ENCODE measurements around the gene ADAMTS17.

The ADAMTS17 gene

DNA sequence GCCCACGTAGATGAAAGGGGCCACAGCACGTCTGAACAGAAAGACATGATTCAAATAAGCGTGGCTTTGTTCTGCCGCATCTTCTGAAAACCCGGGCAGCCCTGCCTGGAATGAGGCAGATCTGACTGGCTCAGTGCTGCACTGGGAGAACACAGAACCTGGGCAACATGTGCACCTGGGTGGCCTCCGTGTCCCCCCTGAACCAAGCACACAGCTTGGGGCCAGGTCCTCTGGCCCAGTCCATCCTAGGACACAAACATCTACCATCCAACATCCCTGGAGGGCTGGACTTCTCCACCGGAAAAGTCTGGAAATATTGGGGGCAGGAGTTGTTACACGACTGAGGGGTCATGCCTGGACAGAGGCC, 119.4 kb downstream of the ADAMTS17 start:
- no peaks in the 10 kb centered on the region for H3K9me3 ChIP-seq (replicated peaks; ENCODE audit: low read length)
- no peaks in the 10 kb centered on the region for H3K36me3 ChIP-seq (ENCODE audit: insufficient read depth, low read length)
- H3K9ac ChIP-seq (ENCODE audit: low read depth, low read length), result no peak overlapping the region

DNA sequence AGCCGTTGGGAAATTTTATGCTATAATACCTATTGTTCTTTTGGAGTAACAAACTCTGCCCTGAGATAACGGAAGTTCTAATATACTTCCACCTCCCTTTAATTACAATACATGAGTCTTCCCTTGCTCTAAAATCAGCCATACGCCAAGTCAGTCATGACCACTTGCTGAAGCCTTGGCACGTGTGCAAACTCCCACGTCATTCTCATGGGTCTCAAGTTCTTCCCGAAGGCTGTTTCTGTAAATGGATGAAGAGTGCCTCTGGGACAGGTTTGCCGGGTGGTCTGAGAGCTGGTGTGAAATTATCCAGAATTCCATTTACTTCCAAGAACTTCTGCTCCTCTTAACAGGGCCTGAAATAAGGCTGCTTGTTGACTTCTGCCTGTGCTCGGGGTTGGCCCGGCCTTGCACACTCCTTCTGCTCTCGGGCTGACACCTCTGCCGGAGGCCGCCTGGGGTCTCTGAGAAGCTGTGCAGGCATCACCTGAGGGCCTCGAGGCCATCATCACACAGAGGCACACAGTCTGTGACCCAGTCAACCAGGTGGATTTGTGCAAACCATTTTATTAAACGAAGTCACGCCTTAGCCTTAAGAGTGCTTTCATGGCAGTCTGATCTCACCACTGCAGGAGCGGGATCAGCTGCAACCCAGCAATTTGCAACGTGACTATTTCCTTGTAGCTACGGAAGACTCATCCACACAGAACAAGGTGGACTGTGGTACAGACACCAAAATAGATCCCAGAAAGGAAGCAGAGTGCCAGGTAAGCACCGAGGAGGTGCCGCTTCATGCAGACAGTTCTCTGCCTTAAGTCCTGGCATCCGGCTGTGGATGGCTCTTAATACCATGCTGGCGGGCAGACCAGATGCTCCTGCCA, 120.1 kb downstream of the ADAMTS17 start:
- Histone ChIP-seq H3K27me3 (ENCODE audit: control insufficient read depth, insufficient read depth, low read length) (no peaks in the 10 kb centered on the region), H3K4me2 (ENCODE audit: low read length) (no peak overlapping the region), H3K9me3 (replicated peaks; ENCODE audit: low read length) (no peaks in the 10 kb centered on the region), H3K36me3 (ENCODE audit: insufficient read depth, low read length) (no peaks in the 10 kb centered on the region), H3K4me1 (ENCODE audit: control insufficient read depth, insufficient read depth, low read length) (no peaks in the 10 kb centered on the region), H3K4me3 (ENCODE audit: low read length) (no peak overlapping the region), H3K9ac (ENCODE audit: low read depth, low read length) (no peak overlapping the region)

More for the DNA sequence above, 119.4 kb downstream of the ADAMTS17 start:
- no peak overlapping the region for H3K4me2 ChIP-seq (ENCODE audit: low read length)
- H3K4me3 ChIP-seq (ENCODE audit: low read length), result no peak overlapping the region
- no peaks in the 10 kb centered on the region for H3K4me1 ChIP-seq (ENCODE audit: control insufficient read depth, insufficient read depth, low read length)
- no peaks in the 10 kb centered on the region for H3K27me3 ChIP-seq (ENCODE audit: control insufficient read depth, insufficient read depth, low read length)

DNA sequence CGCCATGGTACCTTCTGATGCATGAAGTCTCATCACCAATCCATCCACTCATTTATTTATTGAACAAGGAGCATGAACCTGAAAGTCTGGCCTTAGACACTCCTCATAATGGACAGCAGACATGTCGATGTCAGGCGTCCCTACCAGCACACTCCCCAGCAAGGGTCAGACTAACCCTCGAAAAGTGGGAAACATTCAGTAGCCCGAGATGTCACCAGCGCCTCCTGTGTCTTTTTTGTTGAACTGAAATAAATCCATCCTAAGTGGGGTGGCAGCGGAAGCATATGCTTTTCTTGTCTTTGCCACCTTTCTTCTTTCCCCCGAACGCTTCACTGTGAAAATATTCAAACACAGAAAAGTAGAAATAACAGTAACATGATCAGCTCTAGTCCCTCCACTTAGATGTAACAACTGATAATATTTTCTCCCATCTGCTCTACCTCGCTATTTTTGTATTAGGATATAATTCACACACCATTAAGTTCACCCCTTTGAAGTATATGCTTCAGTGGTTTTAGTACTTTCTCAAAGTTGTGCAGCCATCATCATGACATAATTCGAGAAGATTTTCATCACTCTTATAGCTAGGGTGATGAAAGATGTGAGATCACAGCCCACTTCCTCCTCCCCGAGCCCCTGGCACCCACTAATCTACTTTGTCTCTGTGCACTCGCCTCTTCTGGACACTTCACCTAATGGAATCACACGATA, 121.6 kb downstream of the ADAMTS17 start:
- Histone ChIP-seq H3K9me3 (replicated peaks; ENCODE audit: low read length) (no peaks in the 10 kb centered on the region), H3K4me1 (ENCODE audit: control insufficient read depth, insufficient read depth, low read length) (no peaks in the 10 kb centered on the region), H3K36me3 (ENCODE audit: insufficient read depth, low read length) (no peaks in the 10 kb centered on the region), H3K27me3 (ENCODE audit: control insufficient read depth, insufficient read depth, low read length) (no peaks in the 10 kb centered on the region), H3K4me2 (ENCODE audit: low read length) (no peak overlapping the region), H3K9ac (ENCODE audit: low read depth, low read length) (no peak overlapping the region), H3K4me3 (ENCODE audit: low read length) (no peak overlapping the region)

DNA sequence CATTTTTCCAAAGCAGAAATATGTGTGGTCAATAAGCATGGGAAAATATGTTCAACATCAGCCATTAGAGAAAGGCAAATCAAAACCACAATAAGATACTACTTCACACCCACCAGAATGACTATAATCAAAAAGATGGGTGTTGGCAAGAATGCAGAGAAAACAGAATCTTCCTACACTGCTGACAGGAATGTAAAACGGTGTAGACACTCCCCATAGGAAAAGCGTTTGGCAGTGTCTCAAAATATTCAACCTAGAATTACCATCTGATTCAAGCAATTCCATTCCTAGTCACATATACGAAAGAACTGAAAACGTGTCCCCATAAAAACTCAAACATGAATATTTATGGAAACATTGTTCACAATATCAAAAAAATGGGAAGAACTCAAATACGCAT, 123.3 kb downstream of the ADAMTS17 start:
- H3K4me2 ChIP-seq (ENCODE audit: low read length), result no peak overlapping the region
- H3K27me3 ChIP-seq (ENCODE audit: control insufficient read depth, insufficient read depth, low read length), result no peaks in the 10 kb centered on the region
- H3K36me3 ChIP-seq (ENCODE audit: insufficient read depth, low read length), result no peaks in the 10 kb centered on the region
- no peak overlapping the region for H3K9ac ChIP-seq (ENCODE audit: low read depth, low read length)
- no peaks in the 10 kb centered on the region for H3K4me1 ChIP-seq (ENCODE audit: control insufficient read depth, insufficient read depth, low read length)
- no peaks in the 10 kb centered on the region for H3K9me3 ChIP-seq (replicated peaks; ENCODE audit: low read length)
- no peak overlapping the region for H3K4me3 ChIP-seq (ENCODE audit: low read length)

DNA sequence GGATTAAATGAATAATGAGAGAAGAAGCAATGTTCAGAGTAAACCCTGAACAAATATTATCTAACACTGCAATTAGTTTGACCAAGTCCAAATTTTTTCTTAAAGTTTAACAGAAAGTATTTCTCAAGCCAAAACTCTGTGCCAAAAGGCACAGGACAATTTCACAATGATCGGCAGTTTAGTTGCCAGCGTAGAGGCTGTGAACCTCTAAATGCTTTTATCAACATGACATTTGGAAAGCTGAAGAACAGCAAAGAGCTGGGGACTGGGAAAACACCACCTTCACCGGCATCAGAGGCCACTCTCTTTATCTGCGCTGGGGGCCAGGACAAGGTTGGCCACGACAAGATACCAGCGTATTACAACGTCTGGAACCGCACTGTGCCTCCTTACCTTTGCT, 125.6 kb downstream of the ADAMTS17 start:
- no peak overlapping the region for H3K9ac ChIP-seq (ENCODE audit: low read depth, low read length)
- no peaks in the 10 kb centered on the region for H3K27me3 ChIP-seq (ENCODE audit: control insufficient read depth, insufficient read depth, low read length)
- no peak overlapping the region for H3K4me2 ChIP-seq (ENCODE audit: low read length)
- H3K36me3 ChIP-seq (ENCODE audit: insufficient read depth, low read length), result no peaks in the 10 kb centered on the region
- H3K4me3 ChIP-seq (ENCODE audit: low read length), result no peak overlapping the region
- no peaks in the 10 kb centered on the region for H3K9me3 ChIP-seq (replicated peaks; ENCODE audit: low read length)
- no peaks in the 10 kb centered on the region for H3K4me1 ChIP-seq (ENCODE audit: control insufficient read depth, insufficient read depth, low read length)

DNA sequence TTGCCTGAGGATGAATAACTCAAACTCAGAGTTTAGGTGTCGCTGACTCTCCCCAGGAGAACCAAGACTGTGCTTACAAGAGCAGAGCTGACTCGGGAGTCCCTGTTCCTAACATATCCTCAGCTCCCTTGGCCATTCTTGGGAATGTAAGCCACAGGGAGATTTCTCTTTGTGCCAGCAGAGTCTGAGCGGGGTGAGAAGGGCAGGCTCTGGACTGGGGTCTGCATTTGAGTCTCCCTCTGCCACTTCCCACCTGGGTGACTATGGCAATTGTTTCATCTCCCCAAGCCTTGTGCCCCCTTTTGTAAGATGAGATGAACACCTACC, 126.0 kb downstream of the ADAMTS17 start:
- H3K9me3 ChIP-seq (replicated peaks; ENCODE audit: low read length), result no peaks in the 10 kb centered on the region
- H3K27me3 ChIP-seq (ENCODE audit: control insufficient read depth, insufficient read depth, low read length), result no peaks in the 10 kb centered on the region
- no peaks in the 10 kb centered on the region for H3K4me1 ChIP-seq (ENCODE audit: control insufficient read depth, insufficient read depth, low read length)
- H3K36me3 ChIP-seq (ENCODE audit: insufficient read depth, low read length), result no peaks in the 10 kb centered on the region
- H3K9ac ChIP-seq (ENCODE audit: low read depth, low read length), result no peak overlapping the region
- no peak overlapping the region for H3K4me2 ChIP-seq (ENCODE audit: low read length)
- no peak overlapping the region for H3K4me3 ChIP-seq (ENCODE audit: low read length)

DNA sequence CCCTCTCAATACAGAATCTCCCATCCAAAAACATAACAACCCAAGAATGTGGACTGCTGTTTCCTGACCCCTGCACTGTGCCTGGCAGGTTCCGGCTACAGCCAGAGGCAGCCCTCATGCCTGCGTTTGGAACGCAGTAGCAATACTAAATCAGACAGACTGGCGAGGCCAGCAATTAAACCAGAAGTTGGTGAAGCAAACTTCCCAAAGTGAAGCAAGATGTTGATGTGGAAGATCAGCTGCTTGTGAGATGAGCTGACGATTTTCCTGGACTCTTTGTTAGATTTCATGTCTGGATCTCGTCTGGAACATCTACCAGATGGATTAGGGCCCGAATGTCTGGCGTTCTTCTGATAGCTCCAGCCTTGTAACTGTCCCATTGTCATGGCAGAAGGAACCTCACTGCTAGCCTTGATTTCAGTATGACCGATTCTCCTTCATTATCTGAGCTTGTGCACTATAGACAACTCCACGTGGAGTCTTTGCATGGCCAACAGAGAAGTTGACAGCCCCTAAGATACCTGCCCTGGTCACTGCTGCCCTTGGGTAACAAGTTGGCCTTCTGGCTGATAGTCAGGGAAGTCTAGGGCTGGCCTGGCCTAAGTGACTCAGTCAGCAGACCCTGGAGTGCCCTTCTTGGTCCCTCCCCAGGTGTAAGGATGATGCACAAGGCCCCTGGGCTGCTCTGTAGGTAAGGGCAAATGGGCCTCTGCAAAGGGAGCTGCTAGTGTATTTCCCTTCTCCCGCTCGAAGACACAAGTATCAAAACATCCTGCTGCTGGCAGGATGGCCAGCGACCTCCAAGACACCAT, 126.5 kb downstream of the ADAMTS17 start:
- Histone ChIP-seq H3K9ac (ENCODE audit: low read depth, low read length) (no peak overlapping the region), H3K4me1 (ENCODE audit: control insufficient read depth, insufficient read depth, low read length) (no peaks in the 10 kb centered on the region), H3K4me2 (ENCODE audit: low read length) (no peak overlapping the region), H3K4me3 (ENCODE audit: low read length) (no peak overlapping the region), H3K27me3 (ENCODE audit: control insufficient read depth, insufficient read depth, low read length) (no peaks in the 10 kb centered on the region), H3K36me3 (ENCODE audit: insufficient read depth, low read length) (no peaks in the 10 kb centered on the region), H3K9me3 (replicated peaks; ENCODE audit: low read length) (no peaks in the 10 kb centered on the region)

DNA sequence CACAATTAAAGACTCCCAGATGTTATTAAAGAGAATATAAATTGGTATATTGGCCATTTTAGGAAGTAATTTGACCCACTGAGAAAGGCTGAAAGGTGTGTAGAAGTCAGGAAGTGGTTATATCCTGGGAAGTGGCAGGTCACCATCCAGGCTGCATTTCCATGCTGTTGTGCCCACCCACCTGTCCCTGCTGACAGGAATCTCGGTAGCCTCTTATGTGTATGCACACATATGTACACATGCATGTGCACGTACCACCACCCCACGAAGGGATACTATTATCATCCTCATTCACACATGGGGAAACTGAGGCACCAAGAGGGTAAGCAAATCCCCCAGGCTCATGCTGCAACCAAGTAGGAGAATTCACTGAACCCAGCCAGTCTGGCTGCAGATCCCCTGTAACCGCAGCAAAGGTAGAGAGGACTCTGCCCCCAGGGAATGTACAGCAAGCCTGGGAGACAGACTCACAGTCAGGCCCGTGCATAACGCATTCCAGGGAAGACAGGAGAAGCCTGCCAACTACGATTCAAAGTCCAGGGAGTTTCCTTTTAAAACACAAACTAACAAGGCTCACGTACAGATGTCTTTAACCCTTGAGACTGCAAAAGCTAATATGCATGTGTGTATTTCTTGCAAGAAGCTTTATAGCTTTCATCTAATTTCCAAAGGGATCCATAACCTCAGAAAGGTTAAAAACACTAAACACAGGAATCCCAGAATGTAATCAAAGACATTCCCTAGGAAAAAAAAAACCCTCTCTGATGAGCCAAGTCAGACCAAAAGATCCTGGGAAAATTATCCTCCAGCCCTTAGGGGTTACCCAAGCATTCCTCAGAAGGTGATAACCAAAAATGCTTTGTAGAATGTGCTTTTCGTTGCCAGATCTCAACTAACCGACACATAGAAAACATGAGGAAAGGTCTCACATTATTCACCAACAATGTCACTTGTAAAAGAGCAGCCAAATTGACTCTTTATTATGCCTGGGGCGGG, 129.6 kb downstream of the ADAMTS17 start:
- Histone ChIP-seq H3K4me1 (ENCODE audit: control insufficient read depth, insufficient read depth, low read length) (no peaks in the 10 kb centered on the region), H3K36me3 (ENCODE audit: insufficient read depth, low read length) (no peaks in the 10 kb centered on the region), H3K27me3 (ENCODE audit: control insufficient read depth, insufficient read depth, low read length) (no peaks in the 10 kb centered on the region), H3K9me3 (replicated peaks; ENCODE audit: low read length) (no peaks in the 10 kb centered on the region), H3K4me3 (ENCODE audit: low read length) (no peak overlapping the region), H3K4me2 (ENCODE audit: low read length) (no peak overlapping the region), H3K9ac (ENCODE audit: low read depth, low read length) (no peak overlapping the region)

DNA sequence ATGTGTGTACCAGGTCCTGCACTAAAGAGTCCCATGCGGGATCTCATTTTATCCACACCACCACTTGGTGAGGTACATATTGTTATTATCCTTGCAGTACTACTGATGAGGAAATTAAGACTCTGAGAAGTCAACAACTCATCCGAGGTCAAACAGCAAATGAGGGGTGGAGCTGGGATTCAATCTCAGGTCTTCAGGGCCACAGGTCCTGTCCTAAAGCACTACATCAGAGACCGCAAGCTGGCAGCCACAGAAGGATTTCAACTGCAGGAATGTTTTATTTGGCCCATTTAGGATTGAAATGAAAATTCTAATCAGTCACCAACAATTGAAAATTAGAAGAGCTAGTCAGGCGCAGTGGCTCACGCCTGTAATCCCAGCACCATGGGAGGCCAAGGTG, 131.4 kb downstream of the ADAMTS17 start:
- Histone ChIP-seq H3K4me1 (ENCODE audit: control insufficient read depth, insufficient read depth, low read length) (no peaks in the 10 kb centered on the region), H3K4me2 (ENCODE audit: low read length) (no peak overlapping the region), H3K36me3 (ENCODE audit: insufficient read depth, low read length) (no peaks in the 10 kb centered on the region), H3K4me3 (ENCODE audit: low read length) (no peak overlapping the region), H3K9me3 (replicated peaks; ENCODE audit: low read length) (no peaks in the 10 kb centered on the region), H3K9ac (ENCODE audit: low read depth, low read length) (no peak overlapping the region), H3K27me3 (ENCODE audit: control insufficient read depth, insufficient read depth, low read length) (no peaks in the 10 kb centered on the region)

DNA sequence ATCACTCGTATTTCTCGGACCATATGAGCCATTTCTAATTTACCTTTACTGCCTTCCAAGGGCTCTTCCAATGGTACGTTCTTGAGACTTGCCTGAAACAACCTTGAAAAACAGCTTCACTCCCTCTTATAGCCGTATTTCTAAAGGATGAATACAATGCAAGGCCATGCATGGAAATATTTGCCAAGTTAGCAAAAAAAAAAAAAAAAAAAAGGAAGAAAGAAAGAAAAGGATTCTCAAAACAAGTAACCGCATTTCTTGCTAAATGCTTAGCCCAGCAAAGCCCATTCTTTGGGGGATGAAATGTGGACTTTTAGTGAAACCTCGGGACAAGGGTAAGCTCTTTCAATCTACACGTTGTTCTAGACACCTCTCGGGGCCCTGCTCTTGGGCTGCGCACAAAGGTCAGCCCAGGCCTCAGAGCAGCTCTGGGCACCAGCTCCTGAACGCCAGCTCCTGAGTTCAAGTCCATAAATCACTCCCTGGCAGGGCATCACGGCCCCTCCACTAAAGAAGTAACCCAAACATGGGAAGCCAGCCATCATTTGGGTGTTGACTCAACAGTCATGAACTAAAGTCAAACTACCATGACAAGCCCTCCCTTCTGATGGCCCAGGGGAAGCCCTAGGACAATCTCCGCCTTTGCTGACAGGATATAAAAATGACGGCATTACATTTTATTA, 132.7 kb downstream of the ADAMTS17 start:
- Histone ChIP-seq H3K36me3 (ENCODE audit: insufficient read depth, low read length) (no peaks in the 10 kb centered on the region), H3K4me1 (ENCODE audit: control insufficient read depth, insufficient read depth, low read length) (no peaks in the 10 kb centered on the region), H3K27me3 (ENCODE audit: control insufficient read depth, insufficient read depth, low read length) (no peaks in the 10 kb centered on the region), H3K4me3 (ENCODE audit: low read length) (no peak overlapping the region), H3K9ac (ENCODE audit: low read depth, low read length) (no peak overlapping the region), H3K4me2 (ENCODE audit: low read length) (no peak overlapping the region), H3K9me3 (replicated peaks; ENCODE audit: low read length) (no peaks in the 10 kb centered on the region)

All from skeletal muscle satellite cell (primary cell).